ENCODE data around the gene ZCWPW1.

Gene ZCWPW1

DNA sequence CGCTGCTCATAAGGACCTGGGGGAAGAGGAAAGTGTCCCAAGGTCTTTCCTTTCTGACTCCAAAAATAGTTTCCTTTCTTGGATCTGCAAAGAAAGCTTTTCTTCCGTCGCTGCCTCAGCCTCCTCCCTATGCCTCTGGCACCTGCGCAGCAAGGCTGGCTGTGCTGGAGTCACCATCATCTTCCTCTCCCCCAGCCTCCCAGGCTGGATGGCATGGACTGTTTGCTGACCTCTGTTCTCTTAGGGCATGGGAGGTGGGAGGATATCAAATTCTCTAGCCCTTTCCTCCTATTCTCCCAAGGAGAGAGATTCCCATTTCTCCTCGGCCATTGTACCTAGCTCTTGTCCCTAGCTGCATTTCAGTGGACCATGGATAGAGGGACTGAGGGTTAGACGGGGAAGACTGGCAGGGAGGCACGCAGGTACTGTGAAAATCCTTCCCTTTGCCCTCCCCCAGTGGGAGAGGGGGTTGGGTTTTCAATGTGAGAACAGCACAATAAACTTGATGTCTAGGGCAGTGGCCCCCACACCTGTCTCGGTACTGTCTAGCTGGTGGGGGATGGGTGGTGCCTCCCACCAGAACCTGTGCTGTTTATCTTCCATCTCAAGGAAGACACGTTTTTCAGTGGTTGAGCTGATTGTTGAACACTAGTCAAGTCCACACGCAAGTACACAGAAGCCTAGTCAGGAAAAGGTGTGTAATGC lies 5.2 kb upstream of the ZCWPW1 start:
- DNase-seq (ENCODE audit: low read depth): peak; percentile 42
- no peak overlapping the region for H3K4me3 ChIP-seq (ENCODE audit: low read depth, low read length)
- TF ChIP-seq CTCF (IDR thresholded peaks at IDR 0.05; ENCODE audit: low read depth, low read length): no peak
- TF ChIP-seq POLR2A (IDR thresholded peaks at IDR 0.05; ENCODE audit: extremely low read depth, insufficient read length): peak; percentile 5
- no peak for TF ChIP-seq MYC (IDR thresholded peaks at IDR 0.05; ENCODE audit: low read depth, low read length)

- peak; percentile 24 for DNase-seq (ENCODE audit: low read depth)
- peak; percentile 14 for TF ChIP-seq POLR2A (IDR thresholded peaks at IDR 0.05; ENCODE audit: extremely low read depth, insufficient read length)
- TF ChIP-seq CTCF (IDR thresholded peaks at IDR 0.05; ENCODE audit: low read depth, low read length): no peak
- TF ChIP-seq, protein P1, sequence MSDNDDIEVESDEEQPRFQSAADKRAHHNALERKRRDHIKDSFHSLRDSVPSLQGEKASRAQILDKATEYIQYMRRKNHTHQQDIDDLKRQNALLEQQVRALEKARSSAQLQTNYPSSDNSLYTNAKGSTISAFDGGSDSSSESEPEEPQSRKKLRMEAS (IDR thresholded peaks at IDR 0.05; ENCODE audit: low read depth, low read length): no peak
- TF ChIP-seq MYC (IDR thresholded peaks at IDR 0.05; ENCODE audit: low read depth, low read length): no peak
- peak overlapping the region; percentile 3 for H3K4me3 ChIP-seq (ENCODE audit: low read depth, low read length)
Observed at GRCh38 chr7:100433276-100433591, 4.7 kb upstream of the ZCWPW1 start.

- peak overlapping the region; percentile 83 for H3K4me3 ChIP-seq (ENCODE audit: low read depth, low read length)
- TF ChIP-seq MYC (IDR thresholded peaks at IDR 0.05; ENCODE audit: low read depth, low read length): no peak
- TF ChIP-seq CTCF (IDR thresholded peaks at IDR 0.05; ENCODE audit: low read depth, low read length): no peak
- no peak for TF ChIP-seq POLR2A (IDR thresholded peaks at IDR 0.05; ENCODE audit: extremely low read depth, insufficient read length)
- TF ChIP-seq, protein P1 (IDR thresholded peaks at IDR 0.05; ENCODE audit: low read depth, low read length): no peak
- DNase-seq (ENCODE audit: low read depth): peak; percentile 21
Observed at GRCh38 chr7:100432621-100433275, 4.2 kb upstream of the ZCWPW1 start.

GRCh38 chr7:100432053-100432452 lies 3.5 kb upstream of the ZCWPW1 start:
- H3K4me3 ChIP-seq (ENCODE audit: low read depth, low read length): peak overlapping the region; percentile 83

GRCh38 chr7:100431286-100431735 lies 2.8 kb upstream of the ZCWPW1 start:
- no peak for TF ChIP-seq POLR2A (IDR thresholded peaks at IDR 0.05; ENCODE audit: extremely low read depth, insufficient read length)
- TF ChIP-seq MYC (IDR thresholded peaks at IDR 0.05; ENCODE audit: low read depth, low read length): no peak
- TF ChIP-seq, protein P1 (IDR thresholded peaks at IDR 0.05; ENCODE audit: low read depth, low read length): no peak
- no peak for TF ChIP-seq CTCF (IDR thresholded peaks at IDR 0.05; ENCODE audit: low read depth, low read length)
- DNase-seq (ENCODE audit: low read depth): no peak
- H3K4me3 ChIP-seq (ENCODE audit: low read depth, low read length): peak overlapping the region; percentile 83

More at GRCh38 chr7:100432053-100432452, 3.5 kb upstream of the ZCWPW1 start:
- DNase-seq (ENCODE audit: low read depth): no peak
- TF ChIP-seq POLR2A (IDR thresholded peaks at IDR 0.05; ENCODE audit: extremely low read depth, insufficient read length) (no peak), CTCF (IDR thresholded peaks at IDR 0.05; ENCODE audit: low read depth, low read length) (no peak), MYC (IDR thresholded peaks at IDR 0.05; ENCODE audit: low read depth, low read length) (no peak)
- TF ChIP-seq, protein P1 (IDR thresholded peaks at IDR 0.05; ENCODE audit: low read depth, low read length): no peak
